ENCODE measurements around the gene CNTD1.

DNA sequence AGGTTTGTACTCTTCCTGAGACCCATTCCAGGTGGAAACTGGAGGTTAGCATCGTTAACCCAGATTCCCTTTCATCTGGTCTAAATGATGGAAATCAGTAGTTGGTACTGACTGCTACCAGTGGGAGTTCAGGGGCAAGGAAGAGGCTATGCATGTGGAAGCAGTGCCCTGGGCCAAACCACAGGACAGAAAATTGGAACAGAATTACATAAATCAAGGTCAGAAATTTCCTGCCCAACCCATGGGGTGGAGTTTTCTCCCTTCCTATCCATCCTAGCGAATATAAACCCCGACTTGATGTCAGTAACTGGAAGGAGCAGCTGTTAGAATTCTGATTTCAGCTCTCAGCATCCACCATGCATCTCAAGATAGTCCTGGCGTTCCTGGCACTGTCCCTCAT is 45.6 kb downstream of the CNTD1 start, which contains the start of gene AOC2:
- TF ChIP-seq, protein P1, sequence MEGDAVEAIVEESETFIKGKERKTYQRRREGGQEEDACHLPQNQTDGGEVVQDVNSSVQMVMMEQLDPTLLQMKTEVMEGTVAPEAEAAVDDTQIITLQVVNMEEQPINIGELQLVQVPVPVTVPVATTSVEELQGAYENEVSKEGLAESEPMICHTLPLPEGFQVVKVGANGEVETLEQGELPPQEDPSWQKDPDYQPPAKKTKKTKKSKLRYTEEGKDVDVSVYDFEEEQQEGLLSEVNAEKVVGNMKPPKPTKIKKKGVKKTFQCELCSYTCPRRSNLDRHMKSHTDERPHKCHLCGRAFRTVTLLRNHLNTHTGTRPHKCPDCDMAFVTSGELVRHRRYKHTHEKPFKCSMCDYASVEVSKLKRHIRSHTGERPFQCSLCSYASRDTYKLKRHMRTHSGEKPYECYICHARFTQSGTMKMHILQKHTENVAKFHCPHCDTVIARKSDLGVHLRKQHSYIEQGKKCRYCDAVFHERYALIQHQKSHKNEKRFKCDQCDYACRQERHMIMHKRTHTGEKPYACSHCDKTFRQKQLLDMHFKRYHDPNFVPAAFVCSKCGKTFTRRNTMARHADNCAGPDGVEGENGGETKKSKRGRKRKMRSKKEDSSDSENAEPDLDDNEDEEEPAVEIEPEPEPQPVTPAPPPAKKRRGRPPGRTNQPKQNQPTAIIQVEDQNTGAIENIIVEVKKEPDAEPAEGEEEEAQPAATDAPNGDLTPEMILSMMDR (IDR thresholded peaks at IDR 0.05) = no peak
- no peak for TF ChIP-seq POLR2A (IDR thresholded peaks at IDR 0.05)

Data from lower leg skin (tissue), 3 donors.